SK-N-SH (cell line): ENCODE results near the gene PELI2. TPM values are rescaled to one million over a fixed set of nuclear protein-coding genes. Genes with fewer than 3 reads are reported as not detected.

Experiments
- CTCF ChIA-PET: fragments of 300-600, 350-600 bp; formaldehyde crosslinking; extraction: SDS; loops from one replicate; lab custom pipeline; 2021; lab: Yijun Ruan, JAX
- POLR2A ChIA-PET: fragments of 350-600 bp; sonication (Branson Sonifier 250); formaldehyde crosslinking; extraction: SDS; loops from one replicate; lab custom pipeline; 2020; ENCODE audit warnings: antibody characterized with exemption, inconsistent platforms; lab: Yijun Ruan, JAX
- DNase-seq: peaks from one replicate; pipeline ENCODE4 v3.0.0; 2012
- H2AFZ ChIP-seq: fragments of 200-600 bp; sonication (generic); 2 replicates; pipeline ENCODE4 v1.8.1; 2016; ENCODE audit warnings: antibody characterized with exemption, mild to moderate bottlenecking, low read depth
- H3F3A ChIP-seq: fragments of 200-600 bp; sonication (generic); replicated peaks from 2 replicates; pipeline ENCODE3; 2016; ENCODE audit warnings: antibody characterized with exemption, mild to moderate bottlenecking; ENCODE audit not compliant: insufficient read depth
- H3K27ac ChIP-seq, 2 experiments: fragments of 200-500 bp in 1 of 2; fragments of 200-600 bp in 1 of 2; sonication (Bioruptor generic) in 1 of 2; sonication (generic), shearing (Covaris generic) in 1 of 2; 2 replicates each; pipeline versions ENCODE4 v1.5.1 to v1.6.1; 2014 to 2016; ENCODE audit warnings: low read depth in 2 of 2, inconsistent platforms in 1 of 2, low read length in 1 of 2, mild to moderate bottlenecking in 1 of 2, mixed read lengths in 1 of 2
- H3K27me3 ChIP-seq: fragments of 200-600 bp; sonication (generic), shearing (Covaris generic); 2 replicates; pipeline ENCODE4 v1.6.1; 2016; ENCODE audit warnings: mixed run types; ENCODE audit not compliant: insufficient read depth
- H3K36me3 ChIP-seq, 2 experiments: fragments of 200-500 bp in 1 of 2; fragments of 200-600 bp in 1 of 2; sonication (Bioruptor generic) in 1 of 2; sonication (generic) in 1 of 2; replicated peaks in 1 of 2; 2 replicates each; pipeline versions ENCODE3 to v1.5.1; 2014 to 2016; ENCODE audit warnings: low read length in 1 of 2, mild to moderate bottlenecking in 1 of 2; ENCODE audit not compliant: insufficient read depth in 2 of 2, control insufficient read depth in 1 of 2
- H3K4me1 ChIP-seq, 2 experiments: fragments of 200-500 bp in 1 of 2; fragments of 200-600 bp in 1 of 2; sonication (Bioruptor generic) in 1 of 2; sonication (generic), shearing (Covaris generic) in 1 of 2; 2 replicates each; pipeline versions ENCODE4 v1.5.1 to v1.6.1; 2014 to 2016; ENCODE audit warnings: low read depth in 1 of 2, low read length in 1 of 2, mixed run types in 1 of 2; ENCODE audit not compliant: insufficient read depth in 2 of 2, control insufficient read depth in 1 of 2
- H3K4me2 ChIP-seq: fragments of 200-600 bp; sonication (generic), shearing (Covaris generic); 2 replicates; pipeline ENCODE4 v1.6.1; 2017; ENCODE audit warnings: mixed run types
- H3K4me3 ChIP-seq, 2 experiments: fragments of 200-500 bp in 1 of 2; fragments of 200-600 bp in 1 of 2; sonication (Bioruptor generic) in 1 of 2; sonication (generic), shearing (Covaris generic) in 1 of 2; 2 replicates each; pipeline versions ENCODE4 v1.5.1 to v1.8.1; 2014 to 2016; ENCODE audit warnings: low read depth in 2 of 2, inconsistent platforms in 1 of 2, low read length in 1 of 2, mild to moderate bottlenecking in 1 of 2, mixed read lengths in 1 of 2, moderate library complexity in 1 of 2
- H3K79me2 ChIP-seq: fragments of 200-600 bp; sonication (generic); 2 replicates; pipeline ENCODE4 v1.8.1; 2017; ENCODE audit warnings: mild to moderate bottlenecking; ENCODE audit not compliant: insufficient read depth
- H3K9ac ChIP-seq: fragments of 200-600 bp; sonication (generic); 2 replicates; pipeline ENCODE4 v1.6.1; 2017; ENCODE audit warnings: mixed run types
- H3K9me2 ChIP-seq: fragments of 200-600 bp; sonication (generic); 2 replicates; pipeline ENCODE4 v1.6.1; 2017; ENCODE audit warnings: mixed run types
- H3K9me3 ChIP-seq: fragments of 200-600 bp; sonication (generic); 2 replicates; pipeline ENCODE4 v1.6.1; 2017; ENCODE audit warnings: mixed run types, mild to moderate bottlenecking, moderate library complexity
- H4K20me1 ChIP-seq: fragments of 200-600 bp; sonication (generic); 2 replicates; pipeline ENCODE4 v1.6.1; 2017; ENCODE audit warnings: mild to moderate bottlenecking, mixed run types; ENCODE audit not compliant: insufficient read depth
- ELF1 ChIP-seq: IDR thresholded peaks from 2 replicates; pipeline ENCODE4 v1.4.0; 2012
- EZH2phosphoT487 ChIP-seq: fragments of 200-600 bp; sonication (generic); IDR thresholded peaks from 2 replicates; pipeline ENCODE4 v1.6.1; 2017; ENCODE audit warnings: low read depth, mixed run types, mild to moderate bottlenecking, antibody characterized with exemption, moderate library complexity, borderline replicate concordance
- MAX ChIP-seq: IDR thresholded peaks from 2 replicates; pipeline ENCODE4 v1.4.0; 2012; ENCODE audit warnings: low read depth
- NFIC ChIP-seq: IDR thresholded peaks from 2 replicates; pipeline ENCODE4 v1.4.0; 2012; ENCODE audit warnings: borderline replicate concordance
- NRF1 ChIP-seq: IDR thresholded peaks from 2 replicates; pipeline ENCODE4 v1.6.1; 2012; ENCODE audit warnings: low read depth, mild to moderate bottlenecking, low read length
- RAD21 ChIP-seq: IDR thresholded peaks from 2 replicates; pipeline ENCODE4 v1.6.1; 2012; ENCODE audit warnings: mild to moderate bottlenecking, low read length
- RCOR1 ChIP-seq: fragments of 150-350 bp; IDR thresholded peaks from 2 replicates; pipeline ENCODE4 v1.6.1; 2017; ENCODE audit warnings: antibody characterized with exemption, low read length
- RXRA ChIP-seq: IDR thresholded peaks from 2 replicates; pipeline ENCODE4 v1.4.0; 2012; ENCODE audit warnings: low read depth, mild to moderate bottlenecking, borderline replicate concordance
- SIN3A ChIP-seq: IDR thresholded peaks from 2 replicates; pipeline ENCODE4 v1.6.1; 2012; ENCODE audit warnings: low read depth, mild to moderate bottlenecking, low read length, moderate library complexity, borderline replicate concordance
- TAF1 ChIP-seq: IDR thresholded peaks from 2 replicates; pipeline ENCODE4 v1.6.1; 2012; ENCODE audit warnings: low read depth, mild to moderate bottlenecking, low read length, moderate library complexity, borderline replicate concordance
- USF1 ChIP-seq: IDR thresholded peaks from 2 replicates; pipeline ENCODE4 v1.4.0; 2012; ENCODE audit warnings: low read depth, borderline replicate concordance
- USF2 ChIP-seq: fragments of 150-350 bp; IDR thresholded peaks from 2 replicates; pipeline ENCODE4 v1.6.1; 2017; ENCODE audit warnings: antibody characterized with exemption, low read length, low read depth, borderline replicate concordance
- WGBS: methylation state at CpG from one replicate; pipeline ENCODE4 v1.1.6; 2017; ENCODE audit warnings: low lambda C conversion rate; 5-methylcytosine and 5-hydroxymethylcytosine counted together
- polyA plus RNA-seq, 3 experiments: library from polyadenylated mRNA; depleted of rRNA; stranded (reverse); fragments of >200 nt; gene quantifications; 2 replicates each; pipeline ENCODE4 v1.2.3, GENCODE V29; 2012
- TF ChIP-seq, protein P1 (sequence below): IDR thresholded peaks from 2 replicates; pipeline ENCODE4 v1.4.0; 2012; ENCODE audit warnings: low read depth, borderline replicate concordance
- TF ChIP-seq, protein P2 (sequence below): fragments of 150-350 bp; IDR thresholded peaks from 2 replicates; pipeline ENCODE4 v1.6.1; 2016; ENCODE audit warnings: mild to moderate bottlenecking, low read depth, low read length

The PELI2 gene
- polyA plus RNA-seq, 1 of the 3 experiments (the other 2 are of a cell fraction), result not detected

GRCh38 chr14:56145181-56145769 lies 27.1 kb downstream of the PELI2 start (continued):
- TF ChIP-seq, protein P1, sequence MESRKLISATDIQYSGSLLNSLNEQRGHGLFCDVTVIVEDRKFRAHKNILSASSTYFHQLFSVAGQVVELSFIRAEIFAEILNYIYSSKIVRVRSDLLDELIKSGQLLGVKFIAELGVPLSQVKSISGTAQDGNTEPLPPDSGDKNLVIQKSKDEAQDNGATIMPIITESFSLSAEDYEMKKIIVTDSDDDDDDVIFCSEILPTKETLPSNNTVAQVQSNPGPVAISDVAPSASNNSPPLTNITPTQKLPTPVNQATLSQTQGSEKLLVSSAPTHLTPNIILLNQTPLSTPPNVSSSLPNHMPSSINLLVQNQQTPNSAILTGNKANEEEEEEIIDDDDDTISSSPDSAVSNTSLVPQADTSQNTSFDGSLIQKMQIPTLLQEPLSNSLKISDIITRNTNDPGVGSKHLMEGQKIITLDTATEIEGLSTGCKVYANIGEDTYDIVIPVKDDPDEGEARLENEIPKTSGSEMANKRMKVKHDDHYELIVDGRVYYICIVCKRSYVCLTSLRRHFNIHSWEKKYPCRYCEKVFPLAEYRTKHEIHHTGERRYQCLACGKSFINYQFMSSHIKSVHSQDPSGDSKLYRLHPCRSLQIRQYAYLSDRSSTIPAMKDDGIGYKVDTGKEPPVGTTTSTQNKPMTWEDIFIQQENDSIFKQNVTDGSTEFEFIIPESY, result no peak
- TF ChIP-seq SIN3A (no peak), NRF1 (no peak), ELF1 (no peak), USF2 (no peak), USF1 (no peak)
- TF ChIP-seq, all 33 proteins: peak for 0

DNA sequence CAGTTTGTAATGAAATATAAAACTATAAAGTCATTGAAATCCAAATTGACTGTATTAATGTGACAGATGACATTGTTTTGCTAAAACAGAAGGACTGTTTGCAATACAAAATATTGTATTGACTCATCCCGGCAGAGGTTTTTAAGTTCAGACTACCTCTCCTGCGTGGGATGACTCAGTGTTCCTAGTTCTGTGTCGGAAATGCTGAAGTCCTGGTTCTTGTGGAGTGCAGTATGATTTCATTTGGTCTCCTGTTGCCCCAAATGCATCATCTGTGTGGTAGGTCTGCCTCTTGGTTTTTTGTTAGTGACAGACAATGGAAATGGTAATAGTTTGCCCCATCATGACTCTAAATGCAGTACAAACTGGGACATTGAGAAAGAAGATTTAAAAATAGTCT lies 27.8 kb downstream of the PELI2 start:
- Histone ChIP-seq H3K27me3 (peaks cover 17% of the 10 kb centered on the region; the same call in 1 of the 2 replicates), H3K9me2 (no peaks in the 10 kb centered on the region), H2AFZ (no peak overlapping the region), H3F3A (no peaks in the 10 kb centered on the region), H3K4me3 (no peak overlapping the region), H4K20me1 (no peaks in the 10 kb centered on the region), H3K4me2 (no peak overlapping the region), H3K9me3 (no peaks in the 10 kb centered on the region), H3K79me2 (no peaks in the 10 kb centered on the region), H3K36me3 (no peaks in the 10 kb centered on the region), H3K9ac (no peak overlapping the region), H3K4me1 (no peaks in the 10 kb centered on the region), H3K27ac (no peak overlapping the region)
- WGBS, result 11% methylated on average over 3 of the region's 3 CpGs
- no peak for TF ChIP-seq NFIC
- TF ChIP-seq RCOR1, result no peak
- no peak for TF ChIP-seq RAD21
- no peak for TF ChIP-seq TAF1
- TF ChIP-seq, protein P2, sequence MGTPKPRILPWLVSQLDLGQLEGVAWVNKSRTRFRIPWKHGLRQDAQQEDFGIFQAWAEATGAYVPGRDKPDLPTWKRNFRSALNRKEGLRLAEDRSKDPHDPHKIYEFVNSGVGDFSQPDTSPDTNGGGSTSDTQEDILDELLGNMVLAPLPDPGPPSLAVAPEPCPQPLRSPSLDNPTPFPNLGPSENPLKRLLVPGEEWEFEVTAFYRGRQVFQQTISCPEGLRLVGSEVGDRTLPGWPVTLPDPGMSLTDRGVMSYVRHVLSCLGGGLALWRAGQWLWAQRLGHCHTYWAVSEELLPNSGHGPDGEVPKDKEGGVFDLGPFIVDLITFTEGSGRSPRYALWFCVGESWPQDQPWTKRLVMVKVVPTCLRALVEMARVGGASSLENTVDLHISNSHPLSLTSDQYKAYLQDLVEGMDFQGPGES, result no peak
- TF ChIP-seq EZH2phosphoT487, result no peak
- TF ChIP-seq RXRA, result no peak
- TF ChIP-seq MAX, result no peak
- TF ChIP-seq, protein P1, result no peak
- no peak for DNase-seq
- ChIA-PET POLR2A (no interaction called here), CTCF (no interaction called here)
